K562 (cell line): Measurements from ENCODE around the gene ANKMY1. TPM values are rescaled to one million over a fixed set of nuclear protein-coding genes. Genes with fewer than 3 reads are reported as not detected.

Experiments
- ATAC-seq: fragments of 200-7000 bp; cut with Tn5 transposase; 3 replicates; pipeline ENCODE4 v1.9.1; 2020; ENCODE audit warnings: moderate library complexity
- BruUV-seq: library from RNA; stranded (reverse); fragments of 400-500 nt; replicated peaks from 2 replicates; lab custom pipeline; 2021; lab: Mats Ljungman, UMichigan
- CTCF ChIA-PET: fragments of 300-600 bp; formaldehyde crosslinking; extraction: SDS; loops from one replicate; lab custom pipeline; 2021; ENCODE audit warnings: low intra/inter-chr PET ratio; lab: Yijun Ruan, JAX
- POLR2A ChIA-PET: fragments of 300-600, 350-650 bp; sonication (Branson Sonifier 250); formaldehyde crosslinking; extraction: SDS; loops from one replicate; lab custom pipeline; 2021; ENCODE audit warnings: antibody characterized with exemption, inconsistent platforms; lab: Yijun Ruan, JAX
- DNase-seq, 4 experiments: peaks; one replicate each; pipeline versions ENCODE4 v3.0.0 to v3.0.0-alpha.2; 2011 to 2018; ENCODE audit warnings: low spot score in 3 of 4, mixed read lengths in 3 of 4; ENCODE audit errors: extremely low read depth in 1 of 4
- FAIRE-seq: peaks from 2 replicates; lab custom pipeline; 2011; peaks lifted over from hg19 to GRCh38; lab: Jason Lieb, UNC
- H2AFZ ChIP-seq: 2 replicates; pipeline ENCODE4 v1.6.0; 2011; ENCODE audit warnings: low read depth, low read length, control low read depth, inconsistent platforms
- H3K27ac ChIP-seq: fragments of 200-600 bp; 3 replicates; pipeline ENCODE4 v1.8.0; 2011; ENCODE audit warnings: low read depth, mild to moderate bottlenecking, control low read depth, inconsistent platforms, low read length, moderate library complexity, mixed read lengths; ENCODE audit errors: extremely low read depth
- H3K27me3 ChIP-seq, 2 experiments: fragments of 300-600 bp in 1 of 2; 2 replicates in 1 of 2; 3 replicates in 1 of 2; pipeline versions ENCODE4 v1.6.0 to v1.8.0; 2011; ENCODE audit warnings: inconsistent platforms in 2 of 2, low read length in 2 of 2, mild to moderate bottlenecking in 1 of 2, mixed read lengths in 1 of 2, moderate library complexity in 1 of 2; ENCODE audit not compliant: control insufficient read depth in 2 of 2, insufficient read depth in 2 of 2
- H3K36me3 ChIP-seq: fragments of 300-600 bp; 3 replicates; pipeline ENCODE4 v1.8.0; 2011; ENCODE audit warnings: mild to moderate bottlenecking, low read length, inconsistent platforms; ENCODE audit not compliant: control insufficient read depth, insufficient read depth
- H3K4me1 ChIP-seq, 2 experiments: fragments of 200-600 bp in 1 of 2; replicated peaks in 1 of 2; 2 replicates in 1 of 2; 3 replicates in 1 of 2; pipeline versions ENCODE4 v1.5.1 to v1.8.0; 2011; ENCODE audit warnings: inconsistent platforms in 2 of 2, low read length in 2 of 2, mild to moderate bottlenecking in 1 of 2, mixed read lengths in 1 of 2, moderate library complexity in 1 of 2; ENCODE audit not compliant: control insufficient read depth in 2 of 2, insufficient read depth in 2 of 2
- H3K4me2 ChIP-seq: 2 replicates; pipeline ENCODE4 v1.6.1; 2011; ENCODE audit warnings: low read length, control low read depth, inconsistent platforms, mixed read lengths; ENCODE audit not compliant: insufficient read depth
- H3K4me3 ChIP-seq: fragments of 200-600 bp; sonication (generic), shearing (Covaris generic); 2 replicates; pipeline ENCODE4 v1.5.1; 2016; ENCODE audit warnings: control low read depth, inconsistent platforms
- H3K79me2 ChIP-seq: fragments of 200-600 bp; 3 replicates; pipeline ENCODE4 v1.8.0; 2011; ENCODE audit warnings: low read length, inconsistent platforms; ENCODE audit not compliant: control insufficient read depth, insufficient read depth
- H3K9ac ChIP-seq, 2 experiments: 2 replicates each; pipeline versions ENCODE4 v1.6.0 to v1.6.1; 2011; ENCODE audit warnings: low read depth in 2 of 2, low read length in 2 of 2, control low read depth in 1 of 2, inconsistent platforms in 1 of 2, mild to moderate bottlenecking in 1 of 2, mixed read lengths in 1 of 2; ENCODE audit not compliant: insufficient read depth in 1 of 2
- H3K9me1 ChIP-seq: one replicate; pipeline ENCODE4 v1.6.0; 2011; ENCODE audit warnings: inconsistent platforms, mild to moderate bottlenecking, low read length, moderate library complexity; ENCODE audit not compliant: control insufficient read depth, insufficient read depth
- H3K9me3 ChIP-seq: replicated peaks from 2 replicates; pipeline ENCODE4 v1.5.1; 2011; ENCODE audit warnings: low read depth, low read length, inconsistent platforms; ENCODE audit not compliant: control insufficient read depth, insufficient read depth
- H4K20me1 ChIP-seq: replicated peaks from 2 replicates; pipeline ENCODE4 v1.6.1; 2011; ENCODE audit warnings: low read length, inconsistent platforms, mixed read lengths; ENCODE audit not compliant: control insufficient read depth, insufficient read depth
- CBX5 ChIP-seq: IDR thresholded peaks from 2 replicates; pipeline ENCODE4 v1.6.1; 2014; ENCODE audit warnings: low read depth, borderline replicate concordance
- DACH1 ChIP-seq: fragments of 450-650 bp; IDR thresholded peaks from 2 replicates; pipeline ENCODE4 v1.6.1; 2018; ENCODE audit not compliant: partially characterized antibody
- EWSR1 ChIP-seq: fragments of 450-650 bp; IDR thresholded peaks from 2 replicates; pipeline ENCODE4 v1.6.1; 2018; ENCODE audit warnings: borderline replicate concordance, mild to moderate bottlenecking, low read depth, moderate library complexity; ENCODE audit not compliant: partially characterized antibody
- GATAD2B ChIP-seq: fragments of 450-650 bp; IDR thresholded peaks from 2 replicates; pipeline ENCODE4 v1.6.1; 2017; ENCODE audit warnings: mild to moderate bottlenecking, borderline replicate concordance
- ILF3 ChIP-seq: fragments of 450-650 bp; IDR thresholded peaks from 2 replicates; pipeline ENCODE4 v1.6.1; 2018; ENCODE audit warnings: antibody characterized with exemption, mild to moderate bottlenecking, moderate library complexity, borderline replicate concordance
- MAFG ChIP-seq: fragments of 450-650 bp; conservative IDR thresholded peaks from 2 replicates; pipeline ENCODE4 v1.6.1; 2016; ENCODE audit warnings: missing genetic modification characterization, missing compliant biosample characterization
- MTA2 ChIP-seq: fragments of 450-650 bp; IDR thresholded peaks from 2 replicates; pipeline ENCODE4 v1.6.1; 2016; ENCODE audit warnings: low read depth
- NBN ChIP-seq: fragments of 450-650 bp; IDR thresholded peaks from 2 replicates; pipeline ENCODE4 v1.6.1; 2016; ENCODE audit warnings: low read depth, mild to moderate bottlenecking
- NCOA6 ChIP-seq: fragments of 450-650 bp; IDR thresholded peaks from 2 replicates; pipeline ENCODE4 v1.6.1; 2017; ENCODE audit warnings: mild to moderate bottlenecking
- NFATC3 ChIP-seq: fragments of 450-650 bp; IDR thresholded peaks from 2 replicates; pipeline ENCODE4 v1.6.1; 2017; ENCODE audit warnings: mild to moderate bottlenecking
- PHB ChIP-seq: fragments of 250-450 bp; sonication (Bioruptor Pico); IDR thresholded peaks from 2 replicates; pipeline ENCODE4 v1.5.0; 2021
- RAD21 ChIP-seq, 2 experiments: fragments of 250-450 bp in 1 of 2; fragments of 450-650 bp in 1 of 2; sonication (Bioruptor Pico) in 1 of 2; formaldehyde crosslinking in 1 of 2; IDR thresholded peaks in 1 of 2; conservative IDR thresholded peaks in 1 of 2; 2 replicates each; pipeline versions ENCODE4 v1.4.0 to v1.8.0; 2020 to 2022; ENCODE audit warnings: mild to moderate bottlenecking in 2 of 2, moderate library complexity in 1 of 2
- SMAD4 ChIP-seq: fragments of 250-450 bp; sonication (Bioruptor Pico); conservative IDR thresholded peaks from 2 replicates; pipeline ENCODE4 v1.8.0; 2021; ENCODE audit warnings: inconsistent platforms, mild to moderate bottlenecking, moderate library complexity
- U2AF1 ChIP-seq: fragments of 200-400 bp; formaldehyde crosslinking; optimal IDR thresholded peaks from 2 replicates; pipeline ENCODE3; 2017; ENCODE audit warnings: mild to moderate bottlenecking, low read depth, low read length, moderate library complexity
- ZNF124 ChIP-seq: sonication (generic); formaldehyde crosslinking; IDR thresholded peaks from 2 replicates; pipeline ENCODE4 v1.8.1; 2022; ENCODE audit warnings: missing genetic modification reagents
- WGBS: fragments of 100-300 bp; shearing (Covaris generic); methylation state at CpG from one replicate; pipeline ENCODE4 v1.1.6; 2016; ENCODE audit warnings: low coverage, mixed read lengths; ENCODE audit not compliant: insufficient coverage; ENCODE audit errors: missing lambda C conversion rate; 5-methylcytosine and 5-hydroxymethylcytosine counted together
- in situ Hi-C: fragments of 300-500 bp; cut with MboI; formaldehyde crosslinking; loops from 4 replicates; pipeline ENCODE4 v1.15.0; 2018; ENCODE audit warnings: inconsistent platforms, mixed read lengths
- intact Hi-C: fragments of 100-400 bp; cut with micrococcal nuclease; formaldehyde crosslinking; loops from 2 replicates; pipeline ENCODE4 v1.14.2; 2022
- polyA plus RNA-seq, 8 experiments: library from polyadenylated mRNA; depleted of rRNA in 4 of 8; stranded (reverse) in 5 of 8; unstranded in 3 of 8; fragments of >200 nt; fragmentation: Nextera tagmentation in 2 of 8; fragmentation: Illumina TruSeq in 1 of 8; extraction: Ambion mirVana in 2 of 8; extraction: Trizol in 1 of 8; gene quantifications; 2 replicates each; pipeline versions ENCODE4 v1.2.1 to v1.2.3, GENCODE V29; 2011 to 2014; ENCODE audit warnings: inconsistent platforms in 1 of 8, missing spikeins in 1 of 8
- total RNA-seq, 7 experiments: library from RNA; depleted of rRNA in 6 of 7; stranded (reverse); fragments of >200 nt in 6 of 7; fragmentation: Illumina TruSeq in 2 of 7; extraction: Trizol in 2 of 7; gene quantifications; 2 replicates each; pipeline versions ENCODE4 v1.2.1 to v1.2.3, GENCODE V29; 2011 to 2021; ENCODE audit warnings: low replicate concordance in 1 of 7
- TF ChIP-seq, protein P1 (sequence below): fragments of 250-450 bp; sonication (Bioruptor Pico); IDR thresholded peaks from 2 replicates; pipeline ENCODE4 v1.8.0; 2022; ENCODE audit warnings: inconsistent platforms

Gene ANKMY1
- total and polyA plus RNA-seq, 9 of the 15 experiments (the other 6 are each of a cell fraction or from before 2014, with no cell fraction given) = 0.75 to 15.1 (median 11.7) TPM

GRCh38 chr2:240601831-240602160, 44.0 kb upstream of the ANKMY1 start:
- H3K9me3 ChIP-seq = no peaks in the 10 kb centered on the region
- BruUV-seq = no TSS peak
- H3K9ac ChIP-seq = no peak overlapping the region
- H3K27me3 ChIP-seq = no peaks in the 10 kb centered on the region
- ATAC-seq (no peak), DNase-seq (no peak), FAIRE-seq (no peak)
- in situ Hi-C loops = no loop called here
- no peak overlapping the region for H3K27ac ChIP-seq
- H3K36me3 ChIP-seq = no peaks in the 10 kb centered on the region
- no peak overlapping the region for H2AFZ ChIP-seq
- intact Hi-C loops = no loop called here
- peaks cover 4 to 29% of the 10 kb centered on the region in 2 experiments; a peak in 3 of 5 replicates for H3K4me1 ChIP-seq
- WGBS = 85% methylated on average over 5 of the region's 11 CpGs
- no peaks in the 10 kb centered on the region for H3K9me1 ChIP-seq
- no peaks in the 10 kb centered on the region for H3K79me2 ChIP-seq
- no peak for TF ChIP-seq EWSR1
- TF ChIP-seq ZNF124 (CRISPR knock-in tag) = no peak
- no peak overlapping the region for H3K4me2 ChIP-seq
- POLR2A ChIA-PET = no interaction called here
- H3K4me3 ChIP-seq = no peak overlapping the region
- H4K20me1 ChIP-seq = no peaks in the 10 kb centered on the region
- CTCF ChIA-PET = no interaction called here

DNA sequence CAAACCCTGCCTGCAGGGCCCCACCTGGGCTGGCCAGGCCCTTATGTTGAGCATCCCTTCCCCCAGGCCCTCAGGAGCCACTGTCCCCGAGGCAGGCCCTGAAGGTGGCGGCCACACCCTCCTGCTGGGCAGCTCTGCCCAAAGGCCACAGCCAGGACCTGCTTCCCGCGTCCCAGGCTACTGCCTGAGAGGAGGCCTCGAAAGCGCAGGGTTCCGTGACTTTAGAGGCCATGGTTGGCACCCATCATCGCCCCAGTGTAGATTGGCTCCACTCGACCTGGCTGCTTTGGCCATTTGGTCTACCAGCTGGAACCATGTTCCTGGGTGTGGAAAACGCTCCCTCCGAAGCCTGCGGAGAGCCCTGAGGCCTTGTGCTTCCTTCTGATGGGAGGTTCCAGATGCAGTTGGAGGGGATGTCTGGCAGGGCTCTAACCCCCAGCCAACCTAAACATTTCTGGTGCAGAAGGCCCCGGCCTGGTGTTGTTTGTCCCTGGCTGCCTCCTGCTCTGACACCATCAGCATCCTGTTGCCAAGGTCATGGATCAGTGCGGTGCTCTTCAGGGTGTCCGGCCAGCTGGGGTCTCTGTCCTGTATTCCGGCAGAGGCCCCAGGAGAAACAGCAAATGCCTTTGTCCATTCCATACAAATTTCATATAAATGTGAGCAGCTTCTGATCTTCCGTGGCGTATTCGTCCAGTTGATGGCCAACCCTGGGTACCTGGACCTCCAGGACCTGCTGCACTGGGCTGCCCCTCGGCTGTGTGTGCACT, 43.5 kb upstream of the ANKMY1 start:
- ChIA-PET CTCF (no interaction called here), POLR2A (no interaction called here)
- ATAC-seq (no peak), DNase-seq (no peak), FAIRE-seq (no peak)
- in situ Hi-C loops = no loop called here
- Histone ChIP-seq H3K79me2 (no peaks in the 10 kb centered on the region), H3K9me3 (no peaks in the 10 kb centered on the region), H3K27ac (no peak overlapping the region), H3K27me3 (no peaks in the 10 kb centered on the region), H4K20me1 (no peaks in the 10 kb centered on the region), H3K4me1 (peaks cover 4 to 32% of the 10 kb centered on the region in 2 experiments; a peak in 3 of 5 replicates), H3K36me3 (peaks cover under 1% of the 10 kb centered on the region; the same call in 1 of the 3 replicates), H3K4me2 (no peak overlapping the region), H3K4me3 (no peak overlapping the region), H3K9ac (no peak overlapping the region), H3K9me1 (no peaks in the 10 kb centered on the region), H2AFZ (no peak overlapping the region)
- no TSS peak for BruUV-seq
- intact Hi-C loops = no loop called here
- WGBS = 76% methylated on average over 10 of the region's 20 CpGs
- TF ChIP-seq, protein P1, sequence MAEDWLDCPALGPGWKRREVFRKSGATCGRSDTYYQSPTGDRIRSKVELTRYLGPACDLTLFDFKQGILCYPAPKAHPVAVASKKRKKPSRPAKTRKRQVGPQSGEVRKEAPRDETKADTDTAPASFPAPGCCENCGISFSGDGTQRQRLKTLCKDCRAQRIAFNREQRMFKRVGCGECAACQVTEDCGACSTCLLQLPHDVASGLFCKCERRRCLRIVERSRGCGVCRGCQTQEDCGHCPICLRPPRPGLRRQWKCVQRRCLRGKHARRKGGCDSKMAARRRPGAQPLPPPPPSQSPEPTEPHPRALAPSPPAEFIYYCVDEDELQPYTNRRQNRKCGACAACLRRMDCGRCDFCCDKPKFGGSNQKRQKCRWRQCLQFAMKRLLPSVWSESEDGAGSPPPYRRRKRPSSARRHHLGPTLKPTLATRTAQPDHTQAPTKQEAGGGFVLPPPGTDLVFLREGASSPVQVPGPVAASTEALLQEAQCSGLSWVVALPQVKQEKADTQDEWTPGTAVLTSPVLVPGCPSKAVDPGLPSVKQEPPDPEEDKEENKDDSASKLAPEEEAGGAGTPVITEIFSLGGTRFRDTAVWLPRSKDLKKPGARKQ (CRISPR knock-in tag) = no peak
- TF ChIP-seq EWSR1 (no peak), NFATC3 (no peak), SMAD4 (CRISPR knock-in tag) (no peak), DACH1 (no peak), ILF3 (no peak), CBX5 (no peak), PHB (CRISPR knock-in tag) (no peak), MAFG (tag) (no peak), NBN (no peak), MTA2 (no peak), GATAD2B (no peak), U2AF1 (no peak), NCOA6 (no peak), RAD21 (CRISPR knock-in tag; conservative IDR thresholded peaks at IDR 0.05 in 1 of 2, IDR thresholded peaks at IDR 0.05 in 1 of 2) (no peak)
